NCI-H524 (cell line): ENCODE data around the gene DYRK2.
A peak's percentile ranks its signal among the peaks of the same experiment; 100 is the strongest.

Source experiments
- DNase-seq, 2 experiments: peaks; one replicate each; lab custom pipeline; 2025; lab: John Stamatoyannopoulos, UW

Gene DYRK2

DNA sequence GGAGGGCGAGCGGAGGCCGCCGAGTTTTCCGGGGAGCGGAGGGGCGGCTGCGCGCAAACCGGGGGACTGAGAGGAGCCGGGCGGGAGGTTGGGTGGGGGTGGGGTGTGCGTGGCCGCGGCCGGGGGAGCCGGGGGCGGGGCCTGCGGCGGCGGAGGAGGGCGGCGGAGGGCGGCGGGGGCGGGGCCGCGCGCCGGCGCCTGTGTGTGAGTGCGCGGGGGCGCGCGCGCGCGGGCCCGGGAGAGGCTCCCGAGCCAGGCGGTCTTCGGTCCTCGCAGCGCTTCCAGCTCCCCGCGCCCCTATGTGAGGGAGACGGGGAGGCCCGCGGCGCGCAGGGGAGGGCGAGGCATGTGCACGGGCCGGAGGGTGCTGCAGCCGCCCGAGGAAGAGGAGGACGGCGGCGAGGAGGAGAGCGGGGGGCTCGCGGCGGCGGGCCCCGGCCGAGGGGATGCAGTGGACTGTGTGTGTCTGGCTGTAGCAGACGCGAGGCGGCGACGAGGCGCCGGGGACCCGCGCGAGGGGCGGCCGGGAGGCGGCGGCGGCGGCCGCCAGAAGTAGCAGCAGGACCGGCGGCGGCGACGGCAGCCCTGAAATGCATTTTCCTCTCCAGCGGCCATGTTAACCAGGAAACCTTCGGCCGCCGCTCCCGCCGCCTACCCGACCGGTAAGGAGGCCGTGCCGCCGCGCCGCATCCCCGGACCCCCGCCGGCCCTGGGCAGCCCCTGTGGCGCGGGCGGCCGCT lies at the start of gene DYRK2:
TSS of gene DYRK2 (plus strand) at position 225 of the 740 bp plus-strand sequence. CDS start at position 614, 389 bp downstream.
- peak; percentile 41 to 77 for DNase-seq

DNA sequence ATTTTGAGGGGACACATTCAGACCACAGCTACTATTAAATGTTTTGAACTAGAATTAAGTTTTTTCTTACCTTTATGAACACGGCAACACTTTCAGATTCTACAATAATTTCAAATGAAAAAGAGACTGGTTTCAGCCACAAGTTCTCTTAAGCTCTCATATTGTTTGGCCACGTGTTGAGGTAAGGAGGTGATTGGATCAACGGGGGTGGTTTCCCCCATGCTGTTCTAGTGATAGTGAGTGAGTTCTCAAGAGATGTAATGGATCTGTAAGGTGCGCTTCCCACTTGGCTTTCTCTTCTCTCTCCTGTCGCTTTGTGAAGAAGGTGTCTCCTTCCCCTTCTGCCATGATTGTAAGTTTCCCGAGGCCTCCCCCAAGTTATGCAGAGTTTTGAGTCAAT lies 48.9 kb upstream of the DYRK2 start:
- no peak for DNase-seq

DNA sequence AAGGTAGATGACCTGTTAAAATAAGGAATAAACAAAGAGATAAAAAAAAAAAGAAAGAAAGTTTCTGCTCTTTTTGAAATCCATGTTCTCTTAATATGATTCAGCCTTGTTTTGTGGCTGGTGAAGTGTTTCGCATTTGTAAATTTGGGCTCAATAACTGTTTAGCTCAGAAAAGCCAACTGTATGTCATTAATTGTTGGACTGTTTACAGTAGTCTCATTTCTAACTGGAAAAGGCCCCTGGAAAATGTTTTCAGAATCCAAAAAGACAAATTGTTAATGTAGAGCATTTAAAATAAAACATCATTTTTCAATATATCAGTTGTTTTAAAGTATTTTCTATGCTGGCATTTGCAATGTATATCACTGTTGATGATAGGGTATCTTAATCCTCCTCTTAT lies 47.4 kb upstream of the DYRK2 start:
- no peak for DNase-seq

DNA sequence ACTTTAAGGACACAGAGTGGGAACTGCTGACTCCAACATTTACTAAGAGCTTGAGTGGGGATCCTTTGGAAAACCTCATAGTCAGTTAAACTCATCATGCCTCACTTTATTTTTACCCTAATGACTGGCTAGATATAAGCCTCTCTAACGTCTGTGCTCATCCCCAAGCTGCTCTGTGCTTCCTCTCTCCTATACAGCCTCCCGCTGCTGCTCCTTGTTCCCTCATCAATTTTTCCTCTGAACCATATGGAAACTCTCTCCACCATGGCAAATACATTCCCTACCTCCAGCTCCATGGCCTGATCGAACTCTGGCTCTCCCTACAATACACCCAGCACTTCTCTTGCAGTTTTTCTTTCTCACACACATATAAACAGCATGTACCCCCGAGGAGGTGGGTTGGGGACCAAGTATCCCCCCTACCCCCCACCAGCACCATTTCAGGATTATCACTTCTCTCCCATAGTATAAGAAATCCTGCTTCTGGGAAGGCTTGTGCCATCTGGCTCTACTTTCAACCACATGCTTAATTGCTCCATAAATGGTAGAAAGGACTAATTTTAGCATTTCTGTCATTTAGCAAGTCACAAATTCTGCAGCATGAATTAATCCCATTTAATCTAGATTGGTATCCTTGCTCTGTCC lies 39.2 kb upstream of the DYRK2 start:
- peak; percentile 82 to 86 for DNase-seq

DNA sequence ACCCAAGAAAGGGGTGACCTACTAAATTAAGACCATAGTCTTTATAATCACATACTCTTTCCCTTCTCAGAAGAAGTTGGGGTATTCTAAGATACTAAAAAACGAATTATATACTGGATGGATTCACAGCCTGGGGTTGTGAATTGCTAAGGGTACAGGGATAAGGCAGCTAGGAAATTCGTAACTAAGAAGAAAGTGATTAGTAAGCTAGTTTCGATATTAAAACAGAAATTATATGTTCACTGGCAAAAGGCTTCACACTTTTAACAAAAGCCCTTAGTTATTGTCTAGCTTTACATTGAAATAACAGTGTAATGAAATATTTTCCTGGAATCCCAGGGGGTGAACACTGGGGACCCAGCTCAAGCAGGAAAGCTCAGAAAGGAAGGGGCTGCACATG lies 35.5 kb upstream of the DYRK2 start:
- no peak for DNase-seq

DNA sequence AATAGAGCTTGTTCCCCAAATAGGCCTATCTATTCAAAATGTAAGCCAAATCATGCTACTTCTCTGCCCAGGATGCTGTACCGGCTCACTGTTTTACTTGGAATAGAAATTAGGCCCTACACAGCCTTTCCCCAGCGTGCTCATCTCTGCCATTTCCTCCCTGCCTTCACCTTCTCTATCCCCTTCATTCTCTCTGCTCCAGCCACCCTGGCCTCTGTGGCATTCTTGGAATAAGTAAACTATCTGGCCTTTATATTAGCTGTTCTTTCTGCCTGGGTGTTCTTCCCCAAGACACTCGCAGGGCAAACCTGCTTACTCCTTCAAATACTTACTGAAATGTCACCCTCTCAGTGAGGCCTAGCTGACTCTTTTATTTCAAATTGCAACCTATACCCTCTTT lies 30.9 kb upstream of the DYRK2 start:
- no peak for DNase-seq

DNA sequence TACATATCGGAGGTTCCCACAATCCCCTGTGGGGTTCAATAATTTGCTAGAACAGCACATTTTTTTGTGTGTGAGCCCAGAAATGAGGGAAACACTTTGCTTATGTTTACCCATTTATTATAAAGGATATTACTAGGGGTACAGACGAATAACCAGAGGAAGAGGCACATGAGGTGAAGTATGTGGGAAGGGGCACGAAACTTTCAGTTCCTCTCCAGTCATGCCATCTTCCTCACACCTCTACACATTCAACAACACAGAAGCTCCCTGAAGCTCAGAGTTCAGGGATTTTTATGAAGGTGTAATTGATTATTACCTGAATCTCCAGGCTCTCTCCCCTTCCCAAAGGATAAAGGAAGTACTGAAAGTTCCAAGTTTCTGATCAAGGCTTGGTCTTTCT lies 30.2 kb upstream of the DYRK2 start:
- no peak for DNase-seq

DNA sequence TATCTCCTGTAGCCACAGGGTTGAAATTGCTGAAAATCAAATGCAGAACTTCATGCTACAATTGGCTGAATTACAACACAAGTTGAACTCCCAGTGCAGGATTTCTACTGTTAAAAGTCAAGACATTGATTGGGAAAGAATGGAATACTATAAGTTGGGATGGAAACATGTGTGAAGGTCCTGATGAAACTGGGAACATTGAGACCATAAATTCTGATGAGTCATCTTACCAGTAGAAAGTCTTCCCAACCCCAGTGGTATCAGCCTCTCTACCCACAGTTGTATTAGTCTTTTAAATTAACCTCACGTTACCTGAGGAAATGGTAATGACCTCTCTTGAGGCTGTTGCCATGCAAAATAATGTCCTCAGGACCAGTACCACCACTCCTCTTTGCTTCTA lies 27.4 kb upstream of the DYRK2 start:
- DNase-seq = no peak

DNA sequence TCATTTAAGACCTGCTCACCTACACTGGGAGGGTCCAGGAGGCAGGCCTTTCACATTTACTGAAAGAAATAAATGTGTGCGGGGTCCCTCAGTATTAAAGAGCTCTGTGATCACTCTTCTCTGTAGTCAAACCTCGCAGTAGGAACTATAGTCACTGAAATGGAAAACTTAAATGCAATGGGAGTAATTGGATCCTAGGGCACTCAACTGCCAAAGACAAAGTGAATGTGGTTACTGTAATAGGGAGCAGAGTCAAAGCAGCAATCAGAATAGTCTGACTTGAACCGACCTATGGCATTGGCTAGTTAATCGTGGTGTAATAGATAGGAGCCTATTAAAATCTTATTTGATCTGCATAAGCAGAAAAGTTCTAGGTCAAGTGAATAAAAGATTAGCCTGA lies 26.6 kb upstream of the DYRK2 start:
- no peak for DNase-seq

DNA sequence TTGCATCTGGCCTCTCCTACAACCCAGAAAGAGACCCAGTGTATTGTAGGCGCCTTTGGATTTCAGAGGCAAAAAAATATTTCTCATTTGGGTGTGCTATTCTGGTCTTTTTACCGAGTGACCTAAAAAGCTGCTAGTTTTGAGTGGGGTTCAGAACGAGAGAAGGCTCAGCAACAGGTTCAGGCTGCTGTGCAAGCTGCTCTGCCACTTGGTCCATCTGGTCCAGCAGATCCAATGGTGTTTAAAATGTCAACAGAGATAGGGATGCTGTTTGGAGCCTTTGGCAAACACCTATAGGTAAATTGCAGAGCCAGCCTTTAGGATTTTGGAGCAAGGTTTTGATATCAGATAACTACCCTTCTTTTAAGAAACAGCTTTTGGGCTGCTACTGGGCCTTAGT lies 25.3 kb upstream of the DYRK2 start:
- peak; percentile 34 to 83 for DNase-seq

DNA sequence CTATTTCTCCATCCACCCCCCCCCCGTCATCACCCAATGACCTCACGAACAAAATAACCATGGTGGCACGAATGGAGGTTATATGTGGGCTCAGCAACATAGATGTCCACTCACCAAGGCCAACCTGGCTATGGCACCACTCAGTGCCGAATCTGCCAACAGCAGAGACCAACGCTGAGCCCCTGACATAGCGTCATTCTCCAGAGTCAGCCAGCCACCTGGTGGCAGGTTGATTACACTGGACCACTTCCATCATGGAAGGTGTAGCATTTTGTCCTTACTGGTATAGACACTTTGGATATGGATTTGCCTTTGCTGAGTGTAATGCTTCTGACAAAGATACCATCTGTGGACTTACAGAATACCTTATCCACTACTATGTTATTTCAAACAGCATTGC lies 24.2 kb upstream of the DYRK2 start:
- no peak for DNase-seq

DNA sequence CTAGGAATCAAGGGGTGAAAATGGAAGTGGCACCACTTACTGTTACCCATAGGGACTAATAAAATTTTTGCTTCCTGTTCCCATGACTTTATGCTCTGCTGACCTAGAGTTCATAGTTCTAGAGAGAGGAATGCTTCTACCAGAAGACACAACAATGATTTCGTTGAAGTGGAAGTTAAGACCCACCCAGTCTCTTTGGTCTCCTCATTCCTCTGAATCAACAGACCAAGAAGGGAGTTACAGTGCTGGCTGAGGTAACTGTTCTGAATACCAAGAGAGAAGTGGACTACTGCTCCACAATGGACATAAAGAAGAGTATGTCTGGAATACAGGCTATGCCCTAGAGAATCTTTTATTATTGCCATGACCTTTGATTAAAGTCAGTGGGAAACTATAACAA lies 23.5 kb upstream of the DYRK2 start:
- DNase-seq = no peak

DNA sequence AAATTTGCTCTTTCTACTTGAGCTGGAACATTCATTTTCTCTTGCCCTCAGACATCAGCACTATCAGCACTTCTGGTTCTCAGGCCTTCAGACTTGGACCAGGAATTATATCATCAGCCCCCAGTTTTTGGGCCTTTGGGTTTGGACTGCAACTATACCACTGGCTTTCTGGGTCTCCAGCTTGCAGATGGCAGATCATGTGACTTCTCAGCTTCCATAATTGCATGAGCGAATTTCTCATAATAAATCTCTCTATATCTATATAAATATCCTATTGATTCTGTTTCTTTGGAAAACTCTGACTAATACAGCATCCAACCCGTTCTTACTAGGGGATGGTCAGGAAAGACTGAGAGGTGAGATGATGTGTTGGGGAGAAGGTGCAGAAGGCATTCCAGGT lies 22.4 kb upstream of the DYRK2 start:
- no peak for DNase-seq

DNA sequence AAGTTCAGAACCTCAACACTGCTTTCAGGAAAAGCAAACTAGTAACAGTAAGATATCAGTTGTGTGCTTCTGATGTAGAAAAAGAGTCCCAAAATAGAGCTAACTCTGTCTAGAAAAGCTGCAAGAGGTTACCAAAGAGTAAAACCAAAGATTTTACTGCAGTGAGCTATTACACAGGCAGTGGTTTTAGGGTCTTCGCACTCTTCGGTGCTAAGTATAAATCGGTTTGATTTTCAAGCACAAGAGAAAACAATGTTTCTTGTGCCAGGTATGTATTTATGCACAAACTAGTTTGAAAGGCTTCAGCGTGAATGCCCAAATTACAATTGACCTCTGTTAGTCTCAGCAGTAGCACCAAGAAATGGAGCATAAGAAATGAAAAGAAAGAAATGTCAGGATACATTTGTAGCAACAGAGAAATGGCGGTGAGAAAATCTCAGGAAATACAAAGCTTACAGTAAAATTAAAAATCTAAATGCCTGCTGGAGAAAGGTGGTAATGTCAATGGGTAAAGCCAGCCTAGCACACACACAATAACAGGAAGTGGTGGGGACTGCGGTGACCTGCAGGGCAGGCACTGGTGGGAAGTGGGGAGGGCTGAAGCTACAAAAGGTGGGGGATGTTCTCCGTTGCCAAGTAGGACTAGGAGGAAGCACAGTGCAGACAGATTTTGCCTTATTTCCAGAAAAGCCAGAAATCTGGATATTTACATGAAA lies 18.0 kb upstream of the DYRK2 start:
- DNase-seq = no peak

DNA sequence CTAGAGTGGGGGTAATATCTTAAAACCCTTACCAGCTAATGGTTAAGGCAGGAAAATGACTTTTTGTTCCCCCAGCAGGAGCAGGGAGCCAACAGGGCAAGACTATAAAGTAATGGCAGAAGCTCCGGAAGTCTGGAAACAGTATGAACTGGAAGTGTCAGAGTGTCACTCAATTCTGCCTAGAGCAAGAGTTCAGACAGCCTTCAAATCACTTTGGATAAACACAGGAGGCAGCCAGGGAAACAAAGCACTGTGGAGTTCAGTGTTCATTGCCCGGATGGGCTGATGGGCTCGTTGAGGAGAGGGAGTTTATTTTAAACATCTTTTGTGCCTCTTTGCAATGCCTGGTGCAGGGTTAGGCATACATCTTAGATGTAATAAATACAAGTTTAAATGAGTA lies 16.5 kb upstream of the DYRK2 start:
- no peak for DNase-seq

DNA sequence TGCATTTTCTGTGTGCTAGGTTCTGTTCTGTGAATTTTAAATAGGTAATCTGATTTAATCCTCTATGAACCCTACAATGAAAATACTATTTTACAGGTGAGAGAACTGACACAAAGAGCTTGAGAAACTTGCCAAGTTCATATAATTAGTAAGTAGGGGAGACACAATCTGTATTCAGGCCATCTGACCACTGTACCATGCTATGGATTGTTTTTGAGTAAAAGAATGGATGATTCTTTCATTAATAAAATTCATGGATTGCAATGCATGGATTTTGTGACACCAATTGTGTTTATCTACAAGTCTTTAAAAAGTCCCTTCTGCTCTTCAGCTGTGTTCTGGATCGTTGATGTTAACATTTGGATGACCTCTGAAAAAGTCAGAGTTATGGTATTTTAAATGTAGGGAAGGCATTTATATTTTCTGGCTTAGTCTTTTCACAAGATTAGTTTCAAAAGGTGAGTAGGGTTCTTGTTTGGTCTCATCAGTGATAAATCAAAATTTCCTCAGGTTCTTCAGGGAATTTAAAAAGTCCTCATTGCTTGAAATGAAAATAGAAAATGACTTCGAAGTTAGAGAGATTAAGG lies 15.4 kb upstream of the DYRK2 start:
- no peak for DNase-seq

DNA sequence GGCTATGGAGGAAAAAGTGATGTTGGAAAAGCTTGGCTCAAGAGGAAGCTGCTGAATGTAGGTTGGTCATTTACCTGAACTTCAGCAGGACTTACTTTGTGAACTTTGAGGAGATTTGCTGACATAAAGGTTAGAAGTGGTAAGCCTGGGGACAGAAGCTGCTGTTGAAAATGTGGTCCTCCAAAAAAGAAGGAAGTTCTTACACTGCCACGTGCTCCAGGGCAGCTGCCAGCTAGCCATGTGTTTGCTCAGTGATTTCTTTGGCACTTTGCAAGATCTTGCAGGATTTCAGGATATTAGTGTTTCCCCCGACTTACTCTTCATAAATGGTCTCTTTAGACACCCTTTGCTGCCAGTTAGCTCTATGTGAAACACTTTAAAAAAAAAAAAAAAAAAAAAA lies 14.8 kb upstream of the DYRK2 start:
- DNase-seq = no peak

DNA sequence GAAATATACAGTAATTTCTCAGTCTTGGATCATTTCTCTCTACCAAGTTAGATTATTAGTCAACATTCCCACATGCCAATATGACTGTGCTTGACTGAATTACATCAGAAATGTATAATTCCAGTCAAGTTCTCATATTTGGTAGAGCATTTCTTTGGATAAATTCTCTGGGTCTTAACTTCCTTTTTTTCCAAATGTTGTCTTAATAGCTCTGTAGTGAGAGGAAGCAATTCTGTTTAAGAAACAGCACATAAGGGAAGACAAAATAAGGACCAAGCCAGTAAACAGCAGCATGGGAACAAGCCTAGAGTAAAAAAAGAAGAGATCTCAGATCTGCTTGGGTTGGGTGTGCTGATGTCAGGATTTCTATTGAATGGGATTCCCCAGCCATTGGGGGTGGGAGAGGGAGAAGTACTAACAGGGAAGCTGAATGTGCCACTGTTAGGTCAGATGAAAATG lies 14.2 kb upstream of the DYRK2 start:
- DNase-seq = no peak

DNA sequence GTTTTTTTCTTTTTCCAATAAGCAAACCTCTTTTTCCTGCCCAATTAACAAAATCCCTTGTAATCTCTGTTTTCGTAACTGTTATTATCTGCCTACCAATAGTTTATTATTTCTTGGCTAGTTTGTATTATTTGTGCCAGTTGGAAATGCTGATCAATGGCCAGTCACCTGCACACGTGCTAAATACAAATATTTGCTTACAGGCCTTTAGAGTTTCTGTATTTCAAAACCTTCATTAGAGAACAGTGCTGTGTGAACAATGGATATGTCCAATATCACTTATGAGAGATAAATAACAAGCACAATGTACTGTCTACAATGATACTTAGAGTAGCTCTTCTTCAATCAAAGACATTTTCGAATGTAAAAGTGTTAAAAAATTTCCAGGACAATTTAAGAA lies 10.8 kb upstream of the DYRK2 start:
- DNase-seq = no peak

DNA sequence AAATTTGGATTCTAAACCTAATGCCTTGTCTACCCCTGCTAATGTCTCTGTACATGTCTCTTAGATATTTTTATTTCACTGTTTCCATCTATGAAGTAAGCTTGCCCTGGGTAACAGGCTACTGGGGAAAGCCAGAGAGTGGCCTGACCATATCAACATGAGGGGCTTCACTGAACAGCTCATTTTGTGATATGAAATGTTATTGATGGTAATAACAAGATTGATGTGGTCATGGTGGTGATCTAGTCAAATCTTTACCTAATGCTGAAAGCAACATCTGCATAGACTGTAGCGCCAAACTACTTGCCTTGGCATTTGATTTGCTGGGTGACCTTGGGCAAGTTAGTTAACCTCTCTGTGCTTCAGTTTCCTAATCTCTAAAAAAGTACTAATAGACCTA lies 9.9 kb upstream of the DYRK2 start:
- DNase-seq = no peak

DNA sequence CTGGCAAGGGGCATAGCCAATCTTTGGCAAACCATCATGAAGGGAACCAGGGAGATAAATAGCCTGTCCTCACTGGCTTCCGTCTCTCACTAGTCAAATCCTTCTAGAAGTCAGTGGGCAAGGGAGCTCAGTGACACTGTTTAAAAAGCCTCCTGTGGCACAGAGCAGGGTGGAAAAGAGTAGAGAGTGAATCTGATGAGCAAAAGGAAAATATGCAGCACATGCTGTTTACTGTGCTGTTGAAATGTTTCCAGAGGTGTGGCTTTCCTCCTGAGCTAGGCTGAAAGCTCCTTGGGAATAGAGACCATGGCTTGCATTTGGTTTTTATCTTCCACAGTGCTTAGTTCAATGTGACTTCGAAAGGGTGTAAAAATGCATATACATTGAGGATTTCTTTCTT lies 7.7 kb upstream of the DYRK2 start:
- DNase-seq = no peak

DNA sequence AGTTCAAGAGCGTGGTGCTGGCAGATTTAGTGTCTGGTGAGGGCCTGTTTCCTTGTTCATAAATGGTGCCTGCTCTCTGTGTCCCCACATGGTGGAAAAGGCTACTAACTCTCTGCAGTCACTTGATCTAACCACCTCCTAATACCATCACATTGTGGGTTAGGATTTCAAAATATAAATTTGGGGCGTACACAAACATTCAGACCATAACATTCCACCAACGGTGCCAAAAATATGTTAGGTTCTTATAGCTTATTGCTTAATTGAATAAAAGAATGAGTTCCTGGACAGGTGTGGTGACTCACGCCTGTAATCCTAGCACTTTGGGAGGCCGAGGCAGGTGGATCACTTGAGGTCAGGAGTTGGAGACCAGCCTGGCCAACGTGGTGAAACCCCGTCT lies 3.4 kb upstream of the DYRK2 start:
- no peak for DNase-seq

DNA sequence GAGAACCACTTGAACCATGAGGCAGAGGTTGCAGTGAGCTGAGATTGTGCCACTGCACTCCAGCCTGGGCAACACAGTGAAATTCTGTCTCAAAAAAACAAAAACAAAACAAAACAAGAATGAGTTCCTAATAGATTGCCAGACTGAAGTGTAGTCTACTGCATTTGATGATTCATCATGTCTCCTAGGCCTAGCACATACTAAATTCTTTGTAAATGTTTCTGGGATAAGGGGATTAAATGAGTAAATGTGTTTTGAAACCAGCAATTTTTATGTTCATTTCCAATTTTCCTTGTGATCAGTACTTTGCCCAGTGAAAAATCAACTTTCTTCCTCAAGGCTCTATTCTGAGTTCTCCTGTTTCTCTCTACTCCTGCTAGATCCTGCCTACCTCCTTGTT lies 2.9 kb upstream of the DYRK2 start:
- no peak for DNase-seq
